Renal pelvis (tissue), 4 donors: ENCODE measurements around the gene OR2G6. TPM values are rescaled to one million over a fixed set of nuclear protein-coding genes. Genes with fewer than 3 reads are reported as not detected.
"Not testable (repeated sequence)": the region's sequence is repeated elsewhere in the genome, so short reads cannot be mapped to it uniquely, and the experiment has no call there.

Experiments
- DNase-seq: peaks from one replicate; pipeline ENCODE4 v3.0.0-alpha.2; 2013
- polyA plus RNA-seq, 3 donors: library from polyadenylated mRNA; unstranded; fragments of 120-200 nt; gene quantifications; one replicate each; pipeline ENCODE4 v1.2.1, GENCODE V29; 2013; ENCODE audit not compliant: insufficient read length in 3 of 3

The OR2G6 gene
- polyA plus RNA-seq, 3 donors, result 0.05 TPM; not detected in 2

DNA sequence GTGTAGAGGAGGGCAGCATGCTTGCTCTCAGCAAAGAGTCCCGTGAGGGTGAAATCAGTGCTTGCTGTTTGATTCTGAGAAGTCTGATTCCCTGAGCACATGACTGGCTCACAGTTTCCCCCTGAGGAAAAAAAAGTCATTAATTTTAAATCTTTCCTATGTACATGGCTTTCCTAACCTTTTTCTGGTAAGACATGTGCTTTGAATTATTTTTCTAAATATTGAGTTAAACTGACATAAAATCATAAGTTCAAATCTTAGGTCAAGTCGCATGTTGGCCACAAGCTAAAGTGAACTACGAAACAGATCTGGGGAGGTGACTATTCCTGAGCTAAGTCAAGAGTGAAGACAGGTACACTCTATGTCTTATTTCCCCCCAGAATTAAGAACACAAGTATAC, 66.8 kb downstream of the OR2G6 start, which contains the start of gene OR2T34:
TSS of gene OR2T34 (minus strand) at position 101 of the 400 bp plus-strand sequence. CDS start at position 101, 0 bp downstream.
- DNase-seq, result not testable (repeated sequence)

DNA sequence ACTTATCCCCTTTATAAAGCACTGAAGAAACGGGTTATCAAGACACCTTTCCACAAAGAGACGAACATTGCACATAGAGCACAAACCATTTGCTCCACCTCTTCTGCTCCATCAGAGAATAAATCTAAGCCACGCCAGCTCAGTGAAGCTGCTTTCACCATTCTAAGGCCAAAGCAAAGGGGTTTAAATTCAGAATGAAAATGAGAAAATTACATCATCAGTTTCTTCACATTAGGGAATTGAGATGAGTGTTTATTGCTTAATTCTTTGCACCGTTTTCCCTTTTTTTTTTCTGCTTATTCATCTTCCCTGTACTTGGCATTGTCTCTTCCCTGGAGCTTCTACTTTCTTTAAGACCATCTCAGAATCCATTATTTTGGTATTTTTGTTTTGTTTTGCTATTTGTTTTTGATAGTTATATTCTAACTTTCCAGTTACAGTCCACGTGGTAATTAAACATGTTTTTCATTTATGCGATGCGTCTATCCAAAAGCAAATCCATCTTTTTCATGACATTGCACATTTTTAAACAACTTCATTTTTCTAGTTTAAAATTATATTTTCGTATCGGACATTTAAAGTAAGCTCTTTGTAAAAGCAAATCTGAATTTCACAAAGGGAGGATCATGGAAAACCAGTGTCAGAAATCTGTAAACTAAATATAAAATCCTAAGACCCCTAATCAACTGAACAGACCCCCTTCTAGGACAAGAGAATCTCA, 68.5 kb downstream of the OR2G6 start:
- DNase-seq, result no peak

Other genes with a start within 250 kb of the OR2G6 start
- gene OR2T33, start 230.1 kb upstream of the OR2G6 start, polyA plus RNA-seq, result not detected
- gene OR2T12, start 204.6 kb upstream of the OR2G6 start, polyA plus RNA-seq, result under 1 TPM; 0.03 to 0.09 (median 0.09) TPM
- gene OR2M7, start 183.5 kb upstream of the OR2G6 start, polyA plus RNA-seq, result not detected
- gene OR14C36, start 159.3 kb upstream of the OR2G6 start, polyA plus RNA-seq, result not detected
- gene OR2T4, start 146.4 kb upstream of the OR2G6 start, polyA plus RNA-seq, result not detected
- under 1 TPM in 1 of 3 donors, not detected in 2; 0.04 TPM for gene OR2T6, start 132.3 kb upstream of the OR2G6 start, polyA plus RNA-seq
- not detected for gene OR2T1, start 105.0 kb upstream of the OR2G6 start, polyA plus RNA-seq
- gene OR2T2, start 62.4 kb upstream of the OR2G6 start, polyA plus RNA-seq, result not detected
- not detected for gene OR2T3, start 34.7 kb upstream of the OR2G6 start, polyA plus RNA-seq
- gene OR2T5, start 19.5 kb upstream of the OR2G6 start, polyA plus RNA-seq, result not detected
- gene OR2T29, start 54.7 kb downstream of the OR2G6 start, polyA plus RNA-seq, result not detected
- gene OR2T34, start 66.7 kb downstream of the OR2G6 start, polyA plus RNA-seq, result not detected
- under 1 TPM in 2 of 3 donors, not detected in 1; 0.04 to 0.36 TPM for gene OR2T10, start 89.6 kb downstream of the OR2G6 start, polyA plus RNA-seq
- under 1 TPM in 1 of 3 donors, not detected in 2; 0.04 TPM for gene OR2T11, start 127.0 kb downstream of the OR2G6 start, polyA plus RNA-seq
- not detected for gene OR2T35, start 137.2 kb downstream of the OR2G6 start, polyA plus RNA-seq
- not detected for gene OR2T27, start 147.5 kb downstream of the OR2G6 start, polyA plus RNA-seq
- gene OR14I1, start 194.7 kb downstream of the OR2G6 start, polyA plus RNA-seq, result not detected
- gene LYPD8, start 247.7 kb downstream of the OR2G6 start, polyA plus RNA-seq, result not detected